A549 (cell line): ENCODE data around the gene S1PR4. TPM values are rescaled to one million over a fixed set of nuclear protein-coding genes. Genes with fewer than 3 reads are reported as not detected.

ENCODE experiments used
- ATAC-seq, 2 experiments: fragments of 200-7000 bp in 1 of 2; fragments of >200 bp in 1 of 2; cut with Nextera tagmentation in 1 of 2; cut with Tn5 transposase in 1 of 2; 3 replicates each; pipeline versions ENCODE4 v1.8.0 to v1.9.1; 2018 to 2020; ENCODE audit warnings: mild to moderate bottlenecking in 1 of 2, moderate library complexity in 1 of 2
- CTCF ChIA-PET: fragments of 300-600 bp; sonication (Branson Sonifier 250); formaldehyde crosslinking; extraction: SDS; loops from one replicate; lab custom pipeline; 2021; ENCODE audit warnings: antibody characterized with exemption, inconsistent platforms; lab: Yijun Ruan, JAX
- POLR2A ChIA-PET: fragments of 350-600 bp; formaldehyde crosslinking; extraction: SDS; loops from one replicate; lab custom pipeline; 2021; ENCODE audit warnings: antibody characterized with exemption, inconsistent platforms; lab: Yijun Ruan, JAX
- DNase-seq, 2 experiments: peaks; one replicate each; pipeline versions ENCODE4 v3.0.0 to v3.0.0-alpha.2; 2011 to 2016; ENCODE audit warnings: low read depth in 1 of 2, low spot score in 1 of 2
- FAIRE-seq: peaks from 2 replicates; lab custom pipeline; 2011; peaks lifted over from hg19 to GRCh38; lab: Jason Lieb, UNC
- H3K27ac ChIP-seq, 2 experiments: fragments of >200 bp; sonication (Bioruptor Twin); formaldehyde crosslinking; 3 replicates each; pipeline ENCODE4 v1.5.1; 2016 to 2017
- H3K4me1 ChIP-seq: fragments of >200 bp; sonication (Bioruptor Twin); formaldehyde crosslinking; 3 replicates; pipeline ENCODE4 v1.6.1; 2016
- H3K4me2 ChIP-seq: fragments of >200 bp; sonication (Bioruptor Twin); formaldehyde crosslinking; 3 replicates; pipeline ENCODE4 v1.6.1; 2016
- H3K4me3 ChIP-seq: fragments of >200 bp; sonication (Bioruptor Twin); formaldehyde crosslinking; 3 replicates; pipeline ENCODE4 v1.5.1; 2016
- H3K9me3 ChIP-seq: fragments of >200 bp; sonication (Bioruptor Twin); formaldehyde crosslinking; 3 replicates; pipeline ENCODE4 v1.6.1; 2016
- ATOH8 ChIP-seq: fragments of 250-450 bp; sonication (Bioruptor Pico); IDR thresholded peaks from 2 replicates; pipeline ENCODE4 v1.5.0; 2020; ENCODE audit warnings: low read depth, mild to moderate bottlenecking, moderate library complexity
- BCL3 ChIP-seq: fragments of >200 bp; sonication (Bioruptor Twin); formaldehyde crosslinking; IDR thresholded peaks from 3 replicates; pipeline ENCODE4 v1.6.1; 2016
- BHLHE40 ChIP-seq: IDR thresholded peaks from 2 replicates; pipeline ENCODE4 v1.6.1; 2012; ENCODE audit warnings: low read depth, low read length, inconsistent platforms
- CBX2 ChIP-seq: fragments of 200-600 bp; sonication (generic); IDR thresholded peaks from 2 replicates; pipeline ENCODE4 v1.6.1; 2016; ENCODE audit warnings: low read depth, mild to moderate bottlenecking, borderline replicate concordance
- CHD2 ChIP-seq: fragments of 150-350 bp; IDR thresholded peaks from 2 replicates; pipeline ENCODE4 v1.6.1; 2014; ENCODE audit warnings: low read length; ENCODE audit not compliant: partially characterized antibody
- EHMT2 ChIP-seq: fragments of 200-600 bp; sonication (generic); IDR thresholded peaks from 2 replicates; pipeline ENCODE4 v1.6.1; 2016; ENCODE audit warnings: antibody characterized with exemption, low read depth, mild to moderate bottlenecking, moderate library complexity
- FOSB ChIP-seq: fragments of 250-450 bp; sonication (Bioruptor Pico); IDR thresholded peaks from 2 replicates; pipeline ENCODE4 v1.5.0; 2020; ENCODE audit warnings: mild to moderate bottlenecking, moderate library complexity
- FOSL2 ChIP-seq, 2 experiments: fragments of 450-650 bp in 1 of 2; fragments of >200 bp in 1 of 2; sonication (Bioruptor Twin) in 1 of 2; formaldehyde crosslinking; IDR thresholded peaks; 2 replicates each; pipeline versions ENCODE4 v1.5.0 to v1.6.1; 2016 to 2020; ENCODE audit warnings: mild to moderate bottlenecking in 1 of 2, moderate library complexity in 1 of 2
- FOXS1 ChIP-seq: fragments of 250-450 bp; sonication (Bioruptor Pico); IDR thresholded peaks from 2 replicates; pipeline ENCODE4 v1.5.0; 2020; ENCODE audit warnings: mild to moderate bottlenecking, moderate library complexity
- HES2 ChIP-seq: fragments of >200 bp; sonication (Bioruptor Twin); formaldehyde crosslinking; IDR thresholded peaks from 2 replicates; pipeline ENCODE4 v1.6.1; 2016
- HEYL ChIP-seq: fragments of 250-450 bp; sonication (Bioruptor Pico); IDR thresholded peaks from 2 replicates; pipeline ENCODE4 v1.8.0; 2021; ENCODE audit warnings: mild to moderate bottlenecking, moderate library complexity
- HMGXB4 ChIP-seq: fragments of 250-450 bp; sonication (Bioruptor Pico); IDR thresholded peaks from 2 replicates; pipeline ENCODE4 v1.5.0; 2021; ENCODE audit warnings: mild to moderate bottlenecking, moderate library complexity, borderline replicate concordance
- HOXA7 ChIP-seq: fragments of 250-450 bp; sonication (Bioruptor Pico); IDR thresholded peaks from 2 replicates; pipeline ENCODE4 v1.5.0; 2020; ENCODE audit warnings: mild to moderate bottlenecking, moderate library complexity
- JUN ChIP-seq, 2 experiments: fragments of >200 bp; sonication (Bioruptor Twin); formaldehyde crosslinking; IDR thresholded peaks; 2 replicates in 1 of 2; 3 replicates in 1 of 2; pipeline ENCODE4 v1.6.1; 2016 to 2017
- JUNB ChIP-seq: fragments of >200 bp; sonication (Bioruptor Twin); formaldehyde crosslinking; IDR thresholded peaks from 2 replicates; pipeline ENCODE4 v1.6.1; 2016
- KDM1A ChIP-seq: fragments of 200-600 bp; sonication (generic); IDR thresholded peaks from 2 replicates; pipeline ENCODE4 v1.6.1; 2016; ENCODE audit warnings: low read depth, mild to moderate bottlenecking
- MAFK ChIP-seq: fragments of 450-650 bp; IDR thresholded peaks from 2 replicates; pipeline ENCODE4 v1.6.1; 2014; ENCODE audit not compliant: partially characterized antibody
- MAX ChIP-seq: IDR thresholded peaks from 2 replicates; pipeline ENCODE4 v1.6.1; 2012
- MAZ ChIP-seq: fragments of 150-350 bp; IDR thresholded peaks from 2 replicates; pipeline ENCODE4 v1.6.1; 2014; ENCODE audit warnings: antibody characterized with exemption, low read depth, low read length, borderline replicate concordance
- MYC ChIP-seq: IDR thresholded peaks from 2 replicates; pipeline ENCODE4 v1.6.1; 2012; ENCODE audit warnings: mild to moderate bottlenecking, inconsistent platforms, low read length, improper control_type of control experiment, borderline replicate concordance
- NPAS2 ChIP-seq: fragments of 250-450 bp; sonication (Bioruptor Pico); IDR thresholded peaks from 2 replicates; pipeline ENCODE4 v1.8.0; 2022; ENCODE audit warnings: mild to moderate bottlenecking, moderate library complexity, borderline replicate concordance
- PBX3 ChIP-seq: IDR thresholded peaks from 2 replicates; pipeline ENCODE4 v1.6.1; 2012
- PHF8 ChIP-seq: fragments of 200-600 bp; sonication (generic); IDR thresholded peaks from 2 replicates; pipeline ENCODE4 v1.6.1; 2016; ENCODE audit warnings: low read depth, mild to moderate bottlenecking, antibody characterized with exemption, moderate library complexity, borderline replicate concordance
- RARB ChIP-seq: fragments of 250-450 bp; sonication (Bioruptor Pico); IDR thresholded peaks from 2 replicates; pipeline ENCODE4 v1.8.0; 2021; ENCODE audit warnings: mild to moderate bottlenecking, moderate library complexity
- TFCP2L1 ChIP-seq: fragments of 250-450 bp; sonication (Bioruptor Pico); IDR thresholded peaks from 2 replicates; pipeline ENCODE4 v1.5.0; 2021; ENCODE audit warnings: mild to moderate bottlenecking
- ZC3H11A ChIP-seq: fragments of 450-650 bp; IDR thresholded peaks from 2 replicates; pipeline ENCODE4 v1.6.1; 2014; ENCODE audit warnings: antibody characterized with exemption, mild to moderate bottlenecking
- WGBS: methylation state at CpG from one replicate; pipeline ENCODE4 v1.1.6; 2017; ENCODE audit errors: missing lambda C conversion rate; 5-methylcytosine and 5-hydroxymethylcytosine counted together
- polyA plus RNA-seq, 4 experiments: library from polyadenylated mRNA; depleted of rRNA in 3 of 4; stranded (reverse); fragments of >200 nt; fragmentation: RNase III in 1 of 4; extraction: RNeasy Plus Mini Kit Qiagen cat#74134 plus additional on column Dnase treatment in 1 of 4; gene quantifications; 2 replicates in 3 of 4; 3 replicates in 1 of 4; pipeline ENCODE4 v1.2.3, GENCODE V29; 2011 to 2017

Gene S1PR4
- polyA plus RNA-seq, 2 of the 4 experiments (the other 2 are of a cell fraction) = 0.09 to 0.17 TPM

- ChIA-PET POLR2A (no interaction called here), CTCF (interaction anchor here (1.4 to 8.0 kb wide), 3 partner anchors 9 to 23 kb away, joined by 3 to 87 read pairs (median 5); no protein-coding TSS in a partner anchor)
Measured at GRCh38 chr19:3137119-3137518, 41.5 kb upstream of the S1PR4 start.

GRCh38 chr19:3138268-3138667 lies 40.3 kb upstream of the S1PR4 start:
- DNase-seq (no peak), ATAC-seq (no peak), FAIRE-seq (no peak)
- Histone ChIP-seq H3K27ac (no peak overlapping the region), H3K9me3 (no peaks in the 10 kb centered on the region), H3K4me3 (no peak overlapping the region), H3K4me1 (peaks cover 17% of the 10 kb centered on the region), H3K4me2 (no peak overlapping the region)
- POLR2A ChIA-PET = no interaction called here
- WGBS = 86% methylated on average over 15 of the region's 15 CpGs
- no peak for TF ChIP-seq BHLHE40
- no peak for TF ChIP-seq MYC
- CTCF ChIA-PET = interaction anchor here (0.8 to 8.0 kb wide), 5 partner anchors 8 to 34 kb away, joined by 3 to 87 read pairs (median 5); no protein-coding TSS in a partner anchor

More at GRCh38 chr19:3137119-3137518, 41.5 kb upstream of the S1PR4 start:
- TF ChIP-seq TFCP2L1 (CRISPR knock-in tag) = no peak
- no peak for TF ChIP-seq JUN (IDR thresholded peaks at IDR 0.05)
- TF ChIP-seq FOSL2 (IDR thresholded peaks at IDR 0.05) = no peak
- no peak for TF ChIP-seq FOSL2 (CRISPR knock-in tag; IDR thresholded peaks at IDR 0.05)
- TF ChIP-seq MAZ = no peak
- no peak for TF ChIP-seq PHF8
- TF ChIP-seq BCL3 = no peak
- no peak for TF ChIP-seq HOXA7 (CRISPR knock-in tag)
- TF ChIP-seq ATOH8 (CRISPR knock-in tag) = no peak
- no peak for TF ChIP-seq BHLHE40
- TF ChIP-seq RARB (CRISPR knock-in tag) = no peak
- TF ChIP-seq KDM1A = no peak
- no peak for TF ChIP-seq MAX
- TF ChIP-seq FOXS1 (CRISPR knock-in tag) = no peak
- no peak for TF ChIP-seq HEYL (CRISPR knock-in tag)
- TF ChIP-seq HMGXB4 (CRISPR knock-in tag) = no peak
- DNase-seq = no peak
- FAIRE-seq = no peak
- Histone ChIP-seq H3K27ac (no peak overlapping the region), H3K4me3 (no peak overlapping the region), H3K4me2 (no peak overlapping the region), H3K4me1 (peaks cover 8% of the 10 kb centered on the region), H3K9me3 (no peaks in the 10 kb centered on the region)
- ATAC-seq = no peak
- 81% methylated on average over 7 of the region's 7 CpGs for WGBS

GRCh38 chr19:3140667-3141038 lies 37.9 kb upstream of the S1PR4 start:
- ChIA-PET POLR2A (no interaction called here), CTCF (interaction anchor here (8.0 to 8.8 kb wide), 2 partner anchors 13 to 21 kb away, joined by 87 to 96 read pairs; no protein-coding TSS in a partner anchor)
- DNase-seq = no peak
- Histone ChIP-seq H3K9me3 (no peaks in the 10 kb centered on the region), H3K4me1 (peaks cover 17% of the 10 kb centered on the region), H3K4me3 (no peak overlapping the region), H3K27ac (peak overlapping the region in 1 of 2 experiments; percentile 91; a peak in 3 of 6 replicates), H3K4me2 (no peak overlapping the region)
- FAIRE-seq = no peak
- no peak for ATAC-seq
- TF ChIP-seq ZC3H11A (no peak), NPAS2 (CRISPR knock-in tag) (no peak), JUNB (no peak), HMGXB4 (CRISPR knock-in tag) (no peak), FOSB (CRISPR knock-in tag) (no peak), MAFK (no peak), EHMT2 (no peak), PHF8 (no peak), CHD2 (no peak), CBX2 (no peak), PBX3 (no peak), HES2 (no peak)
